GM19035 (cell line): ENCODE data around the gene HES2.
"Not testable (repeated sequence)": the region's sequence is repeated elsewhere in the genome, so short reads cannot be mapped to it uniquely, and the experiment has no call there.

Experiments used
- ATAC-seq: cut with Tn5 transposase; IDR thresholded peaks from one replicate; pipeline ENCODE4 v1.9.1; 2021; ENCODE audit not compliant: unreplicated experiment

HES2 gene

GRCh38 chr1:6391951-6392808 lies 27.5 kb downstream of the HES2 start:
- ATAC-seq: no peak

GRCh38 chr1:6389971-6390370 lies 29.7 kb downstream of the HES2 start:
- ATAC-seq: no peak

GRCh38 chr1:6386371-6386949 lies 33.3 kb downstream of the HES2 start:
- no peak for ATAC-seq

GRCh38 chr1:6385488-6386191 lies 34.1 kb downstream of the HES2 start:
- no peak for ATAC-seq

GRCh38 chr1:6384962-6385361 lies 34.8 kb downstream of the HES2 start:
- no peak for ATAC-seq

- ATAC-seq: no peak
Measured at GRCh38 chr1:6384135-6384534, 35.6 kb downstream of the HES2 start.

GRCh38 chr1:6380037-6380436 lies 39.7 kb downstream of the HES2 start:
- no peak for ATAC-seq

GRCh38 chr1:6378096-6378746 lies 41.5 kb downstream of the HES2 start:
- ATAC-seq: no peak

- ATAC-seq: no peak
Measured at GRCh38 chr1:6373961-6374720, 45.6 kb downstream of the HES2 start.

- ATAC-seq: not testable (repeated sequence)
Measured at GRCh38 chr1:6372236-6372635, 47.5 kb downstream of the HES2 start.

- no peak for ATAC-seq
Measured at GRCh38 chr1:6370006-6370405, 49.7 kb downstream of the HES2 start.

- no peak for ATAC-seq
Measured at GRCh38 chr1:6367381-6368012, 52.2 kb downstream of the HES2 start.

GRCh38 chr1:6365047-6365446 lies 54.7 kb downstream of the HES2 start:
- ATAC-seq: no peak

- not testable (repeated sequence) for ATAC-seq
Measured at GRCh38 chr1:6363085-6363884, 56.4 kb downstream of the HES2 start.
